ENCODE results near the gene ALPK1. TPM values are rescaled to one million over a fixed set of nuclear protein-coding genes. Genes with fewer than 3 reads are reported as not detected.

ALPK1 gene
- total RNA-seq, 1 experiment from 2014 or later: 0.17 TPM

GRCh38 chr4:112270051-112270450, 27.1 kb upstream of the ALPK1 start:
- H2AFZ ChIP-seq (ENCODE audit: low read length): no peak overlapping the region
- H3K79me2 ChIP-seq (ENCODE audit: insufficient read depth, low read length): no peaks in the 10 kb centered on the region
- H3K79me1 ChIP-seq (ENCODE audit: insufficient read depth, low read depth, low read length, poor library complexity, severe bottlenecking): no peaks in the 10 kb centered on the region
- H2AK5ac ChIP-seq (ENCODE audit: insufficient read length, low read length): no peak overlapping the region
- H3K14ac ChIP-seq (ENCODE audit: insufficient read depth, low read length): no peak overlapping the region
- no peak overlapping the region for H3K27ac ChIP-seq (ENCODE audit: insufficient read length, low read depth, low read length)
- H3T11ph ChIP-seq (ENCODE audit: low read length): no peak overlapping the region
- no peak overlapping the region for H3K27ac Mint-ChIP-seq
- H2BK15ac ChIP-seq (ENCODE audit: low read depth, low read length): no peak overlapping the region
- WGBS (ENCODE audit: extremely low coverage, insufficient read length, low lambda C conversion rate): 100% methylated on average over 1 of the region's 1 CpG
- peaks cover 5% of the 10 kb centered on the region; the same call in 1 of the 2 replicates for H3K4me1 ChIP-seq (ENCODE audit: insufficient read depth, low read length)
- H4K20me1 ChIP-seq (ENCODE audit: control insufficient read depth, insufficient read depth, insufficient read length): no peaks in the 10 kb centered on the region
- peaks cover 15 to 34% (median 26%) of the 10 kb centered on the region in 3 experiments; a peak in 6 of 7 replicates for H3K36me3 Mint-ChIP-seq (ENCODE audit: insufficient read depth in 1 of 3, low read depth in 3 of 3)
- H3K9ac ChIP-seq (ENCODE audit: extremely low read depth, insufficient read length, low read length): no peak overlapping the region
- peaks cover 4 to 8% of the 10 kb centered on the region in 2 experiments; a peak in 4 of 5 replicates for H3K9me3 Mint-ChIP-seq
- H3K4me1 Mint-ChIP-seq: peaks cover 20% of the 10 kb centered on the region in 2 experiments
- H3K4me3 Mint-ChIP-seq: no peak overlapping the region
- no peak overlapping the region for H3K18ac ChIP-seq (ENCODE audit: insufficient read length, low read depth, low read length)
- H2BK12ac ChIP-seq (ENCODE audit: insufficient read length, low read depth, low read length): no peak overlapping the region
- TF ChIP-seq CTCF (conservative IDR thresholded peaks at IDR 0.05): no peak
- H2BK5ac ChIP-seq (ENCODE audit: insufficient read length, low read length): no peak overlapping the region
- no peak for DNase-seq
- H4K91ac ChIP-seq (ENCODE audit: insufficient read length, low read depth, low read length): no peak overlapping the region
- H2BK20ac ChIP-seq (ENCODE audit: low read depth, low read length, poor library complexity, severe bottlenecking): no peak overlapping the region
- no peaks in the 10 kb centered on the region for H3K23me2 ChIP-seq (ENCODE audit: insufficient read length, low read depth, low read length, poor library complexity, severe bottlenecking)
- no peak overlapping the region for H3K23ac ChIP-seq (ENCODE audit: insufficient read length, low read depth, low read length)
- no peak overlapping the region for H3K4ac ChIP-seq (ENCODE audit: low read depth, low read length)
- no peak overlapping the region for H4K5ac ChIP-seq (ENCODE audit: insufficient read length, low read depth, low read length)
- H2BK120ac ChIP-seq (ENCODE audit: low read depth, low read length, poor library complexity, severe bottlenecking): no peak overlapping the region
- H3K56ac ChIP-seq (ENCODE audit: insufficient read length, low read depth, low read length): no peak overlapping the region
- no peak overlapping the region for H3K4me2 ChIP-seq (ENCODE audit: insufficient read depth, insufficient read length, low read length)
- no peaks in the 10 kb centered on the region for H3K27me3 Mint-ChIP-seq (ENCODE audit: low read depth)
- no peaks in the 10 kb centered on the region for H3K9me3 ChIP-seq (ENCODE audit: control insufficient read depth, low read depth, low read length)
- no peak overlapping the region for H4K8ac ChIP-seq (replicated peaks; ENCODE audit: insufficient read length, low read depth, low read length)
- H3K27me3 ChIP-seq (ENCODE audit: insufficient read depth, low read length): no peaks in the 10 kb centered on the region

Data from H9 (cell line).